ENCODE data around the gene PRORP.

DNA sequence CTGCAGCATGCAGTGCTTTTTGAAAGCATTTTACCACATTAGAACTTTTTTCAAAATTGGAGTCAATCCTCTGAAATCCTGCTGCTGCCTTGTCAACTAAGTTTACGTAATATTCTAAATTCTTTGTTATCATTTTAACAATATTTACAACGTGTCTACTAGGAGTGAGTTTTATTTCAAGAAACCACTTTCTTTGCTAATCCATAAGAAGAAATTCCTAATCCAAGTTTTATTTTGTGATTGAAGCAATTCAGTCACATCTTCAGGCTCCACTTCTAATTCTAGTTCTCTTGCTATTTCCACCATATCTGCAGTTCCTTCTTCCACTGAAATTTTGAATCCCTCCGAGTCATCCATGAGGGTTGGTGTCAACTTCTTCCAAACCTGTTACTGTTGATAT lies 25.4 kb downstream of the PRORP start:
- TF ChIP-seq CREB1 (IDR thresholded peaks at IDR 0.05; ENCODE audit: low read depth) (no peak), TCF12 (IDR thresholded peaks at IDR 0.05; ENCODE audit: low read depth) (no peak)
